NCI-H82 (cell line): ENCODE results near the gene EVI5.
"Not testable (repeated sequence)": the region's sequence is repeated elsewhere in the genome, so short reads cannot be mapped to it uniquely, and the experiment has no call there.

Experiments
- DNase-seq: peaks from one replicate; lab custom pipeline; 2025; lab: John Stamatoyannopoulos, UW

Gene EVI5

DNA sequence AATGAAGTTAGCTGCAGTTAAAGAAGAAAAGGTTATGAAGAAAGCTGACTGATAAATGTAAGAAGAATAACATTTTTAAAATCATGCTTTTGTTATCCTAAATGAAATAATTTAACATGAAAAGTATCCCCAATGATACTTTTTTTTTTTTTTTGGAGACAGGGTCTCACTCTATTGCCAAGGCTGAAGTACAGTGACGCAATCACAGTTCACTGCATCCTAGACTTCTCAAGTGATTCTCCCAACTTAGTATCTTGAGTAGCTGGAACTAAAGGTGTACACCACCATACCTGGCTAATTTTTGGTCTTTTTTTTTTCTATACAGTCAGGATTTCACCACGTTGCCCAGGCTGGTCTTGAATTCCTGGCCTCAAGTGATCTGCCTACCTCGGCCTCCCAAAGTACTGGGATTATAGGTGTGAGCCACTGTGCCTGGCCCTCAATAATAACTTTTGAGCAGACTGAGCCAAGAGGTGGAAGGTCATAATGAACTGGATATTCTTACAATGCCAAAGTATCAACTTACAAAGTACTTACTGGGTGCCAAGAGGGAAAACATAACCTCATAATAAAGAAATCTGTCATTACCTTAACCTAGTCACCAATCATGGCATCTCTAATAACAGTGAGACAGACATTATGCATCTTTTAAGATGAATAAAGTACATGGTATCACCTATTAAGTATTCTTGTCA is 94.5 kb downstream of the EVI5 start:
- no peak for DNase-seq

DNA sequence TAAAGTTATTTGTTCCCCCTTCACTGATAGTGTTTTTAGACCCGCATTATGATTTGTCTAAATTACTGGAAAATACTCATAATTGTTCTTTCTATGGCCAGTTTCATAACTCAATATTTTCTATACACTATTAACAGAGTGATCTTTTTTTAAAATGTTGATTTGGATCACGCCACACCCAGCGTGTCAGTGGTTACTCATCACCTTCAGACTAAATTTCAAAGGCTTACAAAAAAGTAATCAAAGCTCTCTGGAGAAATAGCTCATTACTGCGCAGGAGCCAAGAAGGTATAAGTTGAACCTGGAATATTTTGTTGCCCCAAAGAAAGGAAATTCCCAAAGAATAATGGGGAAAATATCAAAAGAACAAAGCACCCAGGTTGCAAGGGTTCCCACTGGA is 104.9 kb downstream of the EVI5 start:
- DNase-seq = no peak

DNA sequence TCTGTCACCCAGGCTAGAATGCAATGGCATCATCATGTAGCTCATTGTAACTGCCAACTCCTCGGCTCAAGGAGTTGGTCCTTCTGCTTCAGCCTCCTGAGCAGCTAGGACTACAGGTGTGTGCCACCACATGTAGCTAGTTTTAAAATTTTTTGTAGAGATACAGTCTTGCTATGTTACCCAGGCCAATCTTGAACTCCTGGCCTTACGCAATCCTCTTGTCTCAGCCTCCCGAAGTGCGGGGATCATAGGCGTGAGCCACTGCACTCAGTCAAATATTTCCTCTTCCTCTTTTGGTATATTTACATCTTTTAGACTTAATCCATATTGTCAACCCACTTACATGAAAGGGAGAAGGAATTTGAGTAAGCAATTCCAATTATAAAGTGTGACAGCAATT is 121.1 kb downstream of the EVI5 start:
- no peak for DNase-seq

DNA sequence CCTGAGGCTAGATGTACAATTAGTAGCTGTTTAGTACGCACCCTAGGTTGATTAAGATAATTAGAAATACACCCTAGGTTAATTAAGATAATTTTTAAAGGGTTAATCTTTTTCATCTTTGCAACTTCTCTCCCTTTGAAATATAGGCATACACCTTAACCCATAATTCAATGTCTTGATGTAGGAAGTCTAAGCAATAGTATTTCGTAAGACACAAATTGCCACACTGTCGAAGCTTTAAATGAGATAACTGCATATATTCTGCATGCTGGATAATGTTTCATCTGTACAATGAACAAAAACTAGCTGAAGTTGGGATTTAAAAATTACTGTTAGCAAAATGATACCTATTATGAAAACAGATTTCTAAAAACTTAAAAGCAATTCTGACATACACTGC is 122.9 kb downstream of the EVI5 start:
- DNase-seq = no peak

DNA sequence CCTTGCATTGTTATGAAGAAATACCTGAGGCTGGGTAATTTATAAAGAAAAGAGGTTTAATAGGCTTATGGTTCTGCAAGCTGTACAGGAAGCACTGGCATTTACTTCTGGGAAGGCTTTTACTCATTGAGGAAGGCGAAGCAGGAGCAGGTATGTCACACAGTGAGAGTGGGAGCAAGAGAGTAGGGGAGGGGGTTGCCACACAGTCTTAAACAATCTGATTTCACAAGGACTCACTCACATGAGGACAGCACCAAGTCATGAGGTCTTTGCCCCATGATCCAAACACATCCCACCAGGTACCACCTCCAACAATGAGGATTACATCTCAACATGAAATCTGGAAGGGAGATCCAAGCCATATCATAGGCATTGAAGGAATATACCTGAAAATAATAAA is 127.2 kb downstream of the EVI5 start:
- DNase-seq = no peak

DNA sequence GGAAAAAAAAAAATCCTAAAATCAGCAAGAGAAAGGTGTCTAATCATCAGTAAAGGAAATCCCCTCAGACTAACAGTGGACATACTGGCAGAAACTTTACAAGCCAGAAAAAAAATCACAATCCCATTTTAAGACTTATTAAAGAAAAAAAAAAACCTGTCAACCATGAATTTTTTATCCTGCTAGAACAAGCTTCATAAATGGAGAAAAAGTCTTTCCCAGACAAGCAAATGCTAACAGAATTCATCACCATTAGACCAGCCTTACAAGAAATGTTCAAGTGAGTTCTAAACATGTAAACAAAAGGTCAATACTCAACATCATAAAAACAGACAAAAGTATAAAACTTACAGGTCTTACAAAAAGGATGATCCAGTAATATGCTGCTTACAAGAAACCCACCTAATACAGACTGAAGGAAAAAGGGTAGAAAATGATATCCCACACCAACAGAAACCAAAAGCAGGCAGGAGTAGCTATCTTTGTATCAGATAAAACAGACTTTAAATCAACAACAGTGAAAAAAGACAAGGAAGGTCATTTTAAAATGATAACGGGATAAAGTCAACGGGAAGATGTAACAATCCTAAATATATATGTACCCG is 129.6 kb downstream of the EVI5 start:
- DNase-seq = no peak

DNA sequence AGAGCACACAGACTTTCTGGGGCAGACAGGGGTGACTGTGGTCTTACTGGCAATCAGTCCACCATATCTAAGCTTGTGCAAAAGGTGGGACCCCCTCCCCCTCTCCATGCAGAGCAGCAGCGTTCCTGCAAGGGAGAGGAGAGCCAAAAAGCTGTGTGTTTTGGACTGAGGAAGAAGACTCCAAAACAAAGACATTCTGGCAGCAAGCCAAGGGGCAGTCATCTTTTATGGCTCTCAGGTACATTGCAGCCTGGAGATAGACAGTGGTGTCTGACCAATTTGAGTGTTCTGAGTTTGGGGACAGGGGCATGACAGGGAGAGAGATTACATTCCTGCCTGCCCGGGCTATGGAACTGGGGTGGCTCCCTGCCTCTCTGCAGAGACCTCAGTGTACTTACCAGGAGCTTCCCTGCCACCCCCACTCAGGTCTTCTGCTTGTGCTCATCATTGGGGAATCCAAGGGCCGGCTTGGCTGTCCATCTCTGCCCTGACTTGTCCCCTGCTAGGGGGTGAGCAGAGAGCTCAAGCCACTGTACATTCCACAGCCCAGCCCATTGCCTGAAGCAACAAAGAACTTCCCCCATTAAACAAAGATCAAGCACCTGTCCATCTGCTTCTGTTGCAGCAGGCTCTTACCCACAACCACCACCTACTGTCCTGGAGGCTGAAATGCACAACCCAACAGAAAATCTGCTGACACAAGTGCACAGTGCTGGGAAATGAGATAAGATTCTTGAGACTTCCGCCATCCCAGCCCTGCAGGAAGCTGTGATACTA is 131.1 kb downstream of the EVI5 start:
- DNase-seq = no peak

DNA sequence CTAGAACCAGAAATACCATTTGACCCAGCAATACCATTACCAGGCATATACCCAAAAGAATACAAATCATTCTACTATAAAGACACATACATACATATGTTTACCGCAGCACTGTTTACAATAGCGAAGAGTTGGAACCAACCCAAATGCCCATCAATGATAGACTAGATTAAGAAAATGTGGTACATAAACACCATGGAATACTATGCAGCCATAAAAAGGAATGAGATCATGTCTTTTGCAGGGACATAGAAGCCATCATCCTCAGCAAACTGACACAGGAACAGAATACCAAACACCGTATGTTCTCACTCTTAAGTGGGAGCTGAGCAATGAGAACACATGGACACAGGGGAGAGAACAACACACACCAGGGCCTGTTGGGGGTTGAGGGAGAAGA is 144.2 kb downstream of the EVI5 start:
- not testable (repeated sequence) for DNase-seq

DNA sequence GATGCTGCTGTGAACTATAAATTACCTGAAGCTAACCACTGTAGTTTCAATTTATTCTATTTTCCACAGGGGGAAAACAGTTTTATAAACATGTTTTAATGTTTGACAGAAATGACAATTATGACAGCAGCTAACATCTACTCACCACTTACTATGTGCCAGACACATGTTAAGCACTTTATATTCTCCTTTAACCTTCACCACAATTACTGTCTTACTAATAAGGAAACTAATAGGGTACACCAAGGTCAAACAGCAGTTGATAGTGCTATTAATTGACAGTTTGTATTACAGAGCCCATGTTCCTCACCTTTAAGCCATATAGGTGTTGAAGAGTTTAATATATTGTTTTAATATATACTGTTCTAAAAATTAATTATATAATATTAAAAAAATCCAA is 146.4 kb downstream of the EVI5 start:
- no peak for DNase-seq

DNA sequence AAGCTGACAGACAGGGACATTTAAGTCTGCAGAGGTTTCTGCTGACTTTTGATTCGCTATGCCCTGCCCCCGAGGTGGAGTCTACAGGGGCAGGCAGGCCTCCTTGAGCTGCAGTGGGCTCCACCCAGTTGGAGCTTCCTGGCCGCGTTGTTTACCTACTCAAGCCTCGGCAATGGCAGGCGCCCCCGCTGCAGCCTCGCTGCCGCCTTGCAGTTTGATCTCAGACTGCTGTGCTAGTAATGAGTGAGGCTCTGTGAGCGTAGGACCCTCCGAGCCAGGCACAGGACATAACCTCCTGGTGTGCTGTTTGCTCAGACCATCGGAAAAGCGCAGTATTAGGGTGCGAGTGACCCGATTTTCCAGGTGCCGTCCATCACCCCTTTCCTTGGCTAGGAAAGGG is 149.7 kb downstream of the EVI5 start:
- DNase-seq = not testable (repeated sequence)

DNA sequence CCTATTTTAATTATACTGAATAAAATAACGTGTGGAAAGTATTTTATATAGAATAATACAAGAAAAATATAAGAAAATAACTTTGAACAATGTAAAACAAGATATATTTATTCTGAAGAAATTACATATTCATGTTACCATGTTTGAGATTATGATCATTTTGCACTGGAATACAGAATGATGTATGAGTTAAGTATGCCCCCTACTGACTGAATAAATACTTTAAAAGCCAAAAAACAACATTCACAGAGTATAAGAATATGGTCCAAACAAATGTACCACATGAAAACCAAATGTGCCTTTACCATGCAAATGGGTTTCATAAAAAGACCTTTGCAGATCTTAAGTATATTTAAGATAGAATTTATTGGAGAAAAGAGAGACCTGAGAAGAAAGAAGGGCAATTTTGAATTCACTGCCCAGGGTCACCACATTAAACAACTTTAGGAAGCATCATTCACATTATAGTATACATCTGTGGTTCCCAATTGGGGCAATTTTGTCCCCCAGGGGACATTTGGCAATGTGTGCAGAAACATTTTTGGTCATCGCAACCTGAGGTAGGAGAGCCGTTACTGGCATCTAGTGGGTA is 161.6 kb downstream of the EVI5 start:
- peak; percentile 41 for DNase-seq

DNA sequence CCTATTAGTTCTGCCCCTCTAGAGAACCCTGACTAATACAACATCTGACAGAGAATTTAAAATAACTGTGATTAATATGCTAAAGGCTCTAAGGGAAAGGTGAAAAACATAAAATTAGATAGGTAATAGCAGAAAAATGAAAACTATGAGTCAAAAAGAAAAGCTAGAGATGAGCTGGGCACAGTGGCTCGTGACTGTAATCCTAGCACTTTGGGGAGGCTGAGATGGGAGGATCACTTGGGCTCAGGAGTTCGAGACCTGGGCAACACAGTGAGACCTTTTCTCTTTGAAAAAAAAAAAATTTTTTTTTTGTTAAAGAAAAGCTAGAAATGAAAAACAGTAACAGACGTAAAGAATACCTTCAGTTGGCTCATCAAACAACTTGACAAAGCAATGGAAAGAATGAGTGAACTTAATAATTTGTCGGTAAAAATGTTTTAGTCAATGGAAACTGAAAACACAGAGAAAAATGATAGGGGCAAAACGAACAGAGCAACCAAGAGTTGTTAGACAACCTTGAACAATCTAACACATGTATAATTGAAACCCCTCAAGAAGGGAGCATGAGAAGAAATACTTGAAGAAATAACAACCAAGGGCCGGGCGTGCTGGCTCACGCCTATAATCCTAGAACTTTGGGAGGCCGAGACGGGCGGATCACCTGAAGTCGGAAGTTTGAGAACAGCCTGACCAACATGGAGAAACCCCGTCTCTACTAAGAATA is 165.3 kb downstream of the EVI5 start:
- no peak for DNase-seq

DNA sequence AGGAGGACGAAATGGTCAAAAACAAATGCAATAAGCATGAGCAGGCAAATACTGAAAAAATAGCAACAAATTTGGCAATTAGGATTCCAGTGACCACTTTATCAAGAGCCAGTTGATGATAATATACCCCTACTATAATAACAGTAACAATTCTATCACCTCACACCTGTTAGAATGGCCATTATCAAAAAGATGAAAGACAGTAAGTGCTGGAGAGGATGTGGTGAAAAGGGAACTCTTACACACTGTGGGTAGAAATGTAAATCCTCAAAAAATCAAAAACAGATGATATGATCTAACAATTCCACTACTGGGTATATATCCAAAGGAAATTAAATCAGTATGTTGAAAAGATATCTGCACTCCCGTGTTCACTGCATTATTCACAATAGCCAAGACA is 183.9 kb downstream of the EVI5 start:
- DNase-seq = no peak

DNA sequence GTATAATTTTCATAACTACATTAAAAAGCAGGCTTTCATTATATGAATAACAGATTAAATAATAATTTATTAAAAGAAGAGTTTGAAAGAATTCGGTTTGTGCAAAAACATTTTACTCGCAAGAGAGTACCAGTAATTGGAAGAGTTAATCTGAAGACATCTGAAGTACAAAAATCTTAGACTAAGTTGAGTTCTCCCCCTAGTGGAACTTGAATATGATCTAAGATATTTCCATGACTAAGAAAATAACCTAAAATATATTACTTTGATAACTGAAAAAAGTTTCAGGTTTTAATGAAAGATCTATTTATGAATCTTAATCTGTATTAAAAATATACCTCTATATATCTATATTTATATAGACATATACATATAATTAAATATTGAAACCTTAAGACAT is 185.7 kb downstream of the EVI5 start:
- peak; percentile 31 for DNase-seq

DNA sequence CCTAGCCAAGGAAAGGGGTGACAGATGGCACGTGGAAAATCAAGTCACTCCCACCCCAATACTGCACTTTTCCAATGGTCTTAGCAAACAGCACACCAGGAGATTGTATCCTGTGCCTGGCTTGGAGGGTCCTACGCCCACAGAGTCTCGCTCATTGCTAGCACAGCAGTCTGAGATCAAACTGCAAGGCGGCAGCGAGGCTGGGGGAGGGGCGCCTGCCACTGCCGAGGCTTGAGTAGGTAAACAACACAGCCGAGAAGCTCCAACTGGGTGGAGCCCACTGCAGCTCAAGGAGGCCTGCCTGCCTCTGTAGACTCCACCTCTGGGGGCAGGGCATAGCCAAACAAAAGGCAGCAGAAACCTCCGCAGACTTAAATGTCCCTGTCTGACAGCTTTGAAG is 195.5 kb downstream of the EVI5 start:
- not testable (repeated sequence) for DNase-seq

DNA sequence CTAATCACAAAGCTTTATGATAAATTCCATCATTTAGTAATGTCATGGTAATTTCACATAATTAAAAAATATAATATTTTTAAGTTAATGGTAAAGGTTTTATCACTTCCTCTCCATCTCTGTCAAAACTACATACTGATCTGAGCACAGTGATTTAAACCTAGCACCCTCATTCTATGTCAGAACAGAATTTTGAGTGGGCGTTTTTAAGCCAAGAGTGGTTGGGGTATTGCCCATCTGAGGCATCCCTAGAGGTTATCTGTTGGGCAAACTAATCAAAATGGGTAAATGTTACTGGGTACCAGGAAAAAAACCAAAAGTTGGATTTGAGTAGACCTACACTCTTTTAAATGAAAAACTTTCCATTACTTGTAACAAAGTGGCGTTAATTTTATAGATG is 197.5 kb downstream of the EVI5 start:
- no peak for DNase-seq

DNA sequence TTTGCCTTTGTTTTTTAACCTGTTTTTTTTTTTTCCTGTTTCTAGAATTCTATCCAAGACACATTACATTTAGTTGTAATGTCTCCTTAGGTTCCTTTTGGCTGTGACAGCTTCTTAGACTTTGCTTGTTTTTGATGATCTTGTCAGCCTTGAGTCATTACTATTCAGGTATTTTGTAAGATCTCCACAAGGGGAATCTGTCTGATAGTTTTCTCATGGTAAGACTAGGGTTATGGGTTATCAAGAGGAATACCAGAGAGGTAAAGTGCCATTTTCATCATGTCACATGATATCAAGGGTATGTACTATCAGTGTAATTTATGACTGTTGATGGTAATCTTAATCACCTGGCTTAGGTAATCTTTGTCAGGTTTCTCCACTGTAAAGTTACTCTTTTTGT is 199.1 kb downstream of the EVI5 start:
- DNase-seq = no peak

DNA sequence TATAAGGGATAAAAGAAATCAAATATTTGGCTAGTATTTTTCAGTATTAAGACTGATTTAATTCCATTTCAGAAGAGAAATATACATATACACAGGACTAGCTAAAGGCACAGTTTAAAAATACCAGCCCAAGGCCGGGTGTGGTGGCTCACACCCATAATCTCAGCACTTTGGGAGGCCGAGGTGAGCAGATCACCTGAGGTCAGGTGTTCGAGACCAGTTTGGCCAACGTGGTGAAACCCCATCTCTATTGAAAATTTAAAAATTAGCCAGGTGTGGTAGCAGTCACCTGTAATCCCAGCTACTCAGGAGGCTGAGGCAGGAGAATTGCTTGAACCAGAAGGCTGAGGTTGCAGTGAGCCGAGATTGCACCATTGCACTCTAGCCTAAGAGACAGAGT is 200.1 kb downstream of the EVI5 start:
- not testable (repeated sequence) for DNase-seq

DNA sequence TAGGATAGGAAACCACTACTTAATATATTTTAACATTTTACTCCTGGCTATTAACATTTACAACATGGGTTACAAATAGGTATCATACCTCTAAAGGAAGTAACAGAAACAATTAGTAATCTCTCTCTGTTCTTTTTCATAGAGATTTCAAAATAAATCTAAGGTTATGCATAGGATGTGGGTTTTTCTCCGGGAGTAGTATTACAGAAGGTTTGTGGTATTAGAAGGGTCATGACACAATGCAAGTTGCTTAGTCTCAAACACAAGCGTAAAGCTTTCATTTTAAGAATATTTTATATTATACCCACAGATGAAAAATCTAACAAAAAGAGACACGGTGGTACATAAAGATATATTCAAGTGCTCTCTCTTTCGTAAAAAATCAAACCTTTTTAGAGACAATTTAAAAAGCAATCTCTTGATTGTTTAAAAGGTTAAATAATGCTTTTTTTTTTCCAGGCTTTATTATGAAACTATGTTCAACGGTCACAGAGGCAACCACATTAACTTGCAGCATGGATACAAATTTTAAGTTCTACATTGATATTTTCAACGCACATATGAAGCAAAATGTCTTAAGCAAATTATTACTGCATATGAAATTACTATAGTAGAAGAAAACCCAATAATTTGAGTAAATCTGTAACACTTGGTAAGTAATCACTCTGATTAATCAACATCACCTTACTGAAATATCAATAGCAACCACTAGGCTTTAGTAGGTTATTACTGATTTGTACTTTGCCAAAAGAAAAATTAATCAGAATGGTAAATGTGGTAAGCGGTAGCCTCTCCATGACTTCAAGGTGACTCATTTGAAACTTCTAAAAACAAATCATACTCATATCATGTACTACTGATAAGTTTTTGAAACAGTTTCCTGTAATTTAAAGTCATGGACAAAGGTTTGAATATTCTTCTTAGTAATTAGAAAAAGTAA is 200.8 kb downstream of the EVI5 start:
- DNase-seq = no peak

DNA sequence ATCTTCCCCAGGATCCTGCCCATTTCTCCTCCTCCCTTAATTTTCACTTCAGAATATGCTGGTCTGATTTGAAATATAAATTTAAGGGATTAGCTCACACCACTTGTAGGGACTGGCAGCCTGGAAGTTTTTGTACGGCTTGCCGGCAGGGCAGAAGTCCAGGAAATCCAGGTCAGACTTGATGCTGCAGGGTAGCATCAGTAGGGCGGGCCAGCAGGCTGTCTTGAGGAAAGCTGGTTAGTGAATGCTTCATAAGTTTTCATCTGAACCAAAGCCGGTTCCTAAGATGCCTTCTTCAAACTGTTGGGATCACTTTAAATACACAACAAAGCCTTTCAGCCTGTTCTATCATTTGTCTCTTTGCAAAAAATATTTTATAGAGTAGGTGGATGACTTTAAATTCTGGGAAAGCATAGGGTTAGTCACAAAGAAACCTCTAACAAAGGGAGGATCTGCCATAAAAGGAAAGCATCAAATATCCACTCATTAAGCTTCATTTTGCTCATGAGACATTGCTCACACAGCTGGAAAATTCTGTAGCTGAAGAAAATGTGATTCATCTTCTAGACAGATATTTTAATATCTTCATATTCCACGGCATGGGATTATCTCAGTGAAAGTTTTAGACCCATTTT is 207.5 kb downstream of the EVI5 start:
- peak; percentile 24 for DNase-seq

DNA sequence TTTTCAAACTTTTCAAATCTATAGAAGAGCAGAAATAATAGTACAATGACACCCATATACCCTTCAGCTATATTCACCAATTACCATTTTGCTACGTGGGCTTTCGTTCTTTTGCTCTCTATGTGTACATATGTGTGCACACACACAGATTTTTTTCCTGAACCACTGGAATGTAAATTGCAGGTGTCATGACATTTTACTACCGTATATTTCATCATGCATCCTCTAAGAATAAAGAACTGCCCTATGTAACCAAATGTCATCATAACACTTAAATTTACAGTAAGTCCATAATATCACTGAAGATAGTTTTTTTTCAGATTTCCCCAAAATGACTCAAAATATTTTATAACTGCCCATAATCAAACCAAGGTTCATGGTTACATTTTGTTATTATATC is 209.8 kb downstream of the EVI5 start:
- no peak for DNase-seq
